GM21526 (cell line): ENCODE measurements around the gene ARHGEF40.
"Not testable (repeated sequence)": the region's sequence is repeated elsewhere in the genome, so short reads cannot be mapped to it uniquely, and the experiment has no call there.

ENCODE experiments used
- ATAC-seq: cut with Tn5 transposase; IDR thresholded peaks from one replicate; pipeline ENCODE4 v1.9.1; 2021; ENCODE audit warnings: moderate library complexity; ENCODE audit not compliant: unreplicated experiment, low FRiP score

The ARHGEF40 gene

DNA sequence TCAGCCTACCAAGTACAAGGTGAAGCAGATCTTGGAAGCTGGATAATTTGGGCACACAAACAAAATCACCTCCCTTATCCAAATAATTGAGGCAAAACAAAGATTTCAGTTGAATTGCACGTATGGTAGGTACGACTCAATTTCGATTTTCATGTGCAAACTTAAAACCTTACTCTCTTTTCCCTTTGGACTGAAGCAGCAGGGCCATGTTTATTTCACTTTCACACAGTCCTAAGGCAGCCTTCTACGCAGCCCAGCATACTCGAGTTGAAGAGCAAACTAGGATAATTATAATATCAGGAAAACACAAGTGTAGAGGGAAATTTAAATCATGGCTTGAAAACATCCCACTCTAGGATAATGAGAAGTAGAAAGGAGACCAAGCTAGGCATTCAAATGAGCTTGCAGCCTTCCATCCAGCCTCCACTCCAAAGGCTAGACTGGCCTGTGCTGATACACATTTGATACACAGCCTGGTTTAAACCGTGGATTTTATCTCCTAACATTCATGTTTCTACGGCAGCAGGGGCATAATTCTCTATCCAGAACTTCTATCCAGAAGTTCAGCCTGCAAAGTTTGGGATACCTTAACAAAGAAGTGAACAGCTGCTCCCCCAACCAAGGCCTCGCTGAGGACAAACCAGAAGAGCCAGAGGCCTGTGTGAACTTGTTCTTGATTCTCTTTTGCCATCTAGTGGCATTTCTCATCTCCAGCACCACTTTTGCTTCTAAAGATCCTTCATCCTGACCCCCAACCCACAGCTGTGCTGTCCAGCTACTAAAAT is 30.3 kb upstream of the ARHGEF40 start:
- ATAC-seq: no peak

DNA sequence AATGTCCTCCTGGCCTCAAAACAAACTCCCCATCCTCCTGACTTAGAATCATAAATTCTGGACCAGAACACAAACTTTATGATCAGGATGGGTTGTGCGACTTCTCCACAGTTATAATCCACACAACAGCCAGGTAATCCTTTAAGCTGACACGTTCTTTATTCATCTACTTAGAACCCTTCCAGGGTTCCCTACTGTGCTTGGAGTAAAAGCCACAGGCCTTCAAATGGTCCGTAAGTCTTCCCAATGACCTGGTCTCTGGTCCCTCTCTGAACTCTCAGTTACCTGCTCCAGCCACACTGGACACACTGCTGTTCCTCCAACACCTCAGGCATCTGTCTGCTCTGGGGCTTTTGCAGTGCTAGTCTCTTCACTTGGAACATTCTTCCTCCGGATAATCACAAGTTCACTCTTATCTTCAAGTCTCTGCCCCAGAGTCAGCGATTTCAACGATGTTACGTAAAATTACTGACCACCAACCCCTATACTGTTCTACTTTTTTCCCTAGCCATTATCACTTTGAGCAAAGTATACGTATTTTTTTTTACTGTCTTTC is 29.7 kb upstream of the ARHGEF40 start:
- ATAC-seq: no peak

DNA sequence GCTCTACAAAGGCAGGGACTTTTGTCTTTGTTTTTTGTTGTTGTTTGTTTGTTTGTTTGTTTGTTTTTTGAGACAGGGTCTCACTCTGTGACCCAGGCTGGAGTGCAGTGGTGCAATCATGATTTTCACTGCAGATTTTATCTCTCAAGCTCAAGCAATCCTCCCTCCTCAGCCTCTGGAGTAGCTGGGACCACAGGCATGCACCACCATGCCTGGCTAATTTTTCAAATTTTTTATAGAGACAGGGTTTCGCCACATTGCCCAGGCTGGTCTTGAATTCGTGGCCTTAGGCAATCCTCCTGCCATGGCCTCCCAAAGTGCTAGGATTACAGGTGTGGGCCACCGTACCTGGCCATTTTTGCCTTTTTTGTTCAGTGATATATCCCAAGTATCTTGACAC is 29.2 kb upstream of the ARHGEF40 start:
- ATAC-seq: not testable (repeated sequence)

DNA sequence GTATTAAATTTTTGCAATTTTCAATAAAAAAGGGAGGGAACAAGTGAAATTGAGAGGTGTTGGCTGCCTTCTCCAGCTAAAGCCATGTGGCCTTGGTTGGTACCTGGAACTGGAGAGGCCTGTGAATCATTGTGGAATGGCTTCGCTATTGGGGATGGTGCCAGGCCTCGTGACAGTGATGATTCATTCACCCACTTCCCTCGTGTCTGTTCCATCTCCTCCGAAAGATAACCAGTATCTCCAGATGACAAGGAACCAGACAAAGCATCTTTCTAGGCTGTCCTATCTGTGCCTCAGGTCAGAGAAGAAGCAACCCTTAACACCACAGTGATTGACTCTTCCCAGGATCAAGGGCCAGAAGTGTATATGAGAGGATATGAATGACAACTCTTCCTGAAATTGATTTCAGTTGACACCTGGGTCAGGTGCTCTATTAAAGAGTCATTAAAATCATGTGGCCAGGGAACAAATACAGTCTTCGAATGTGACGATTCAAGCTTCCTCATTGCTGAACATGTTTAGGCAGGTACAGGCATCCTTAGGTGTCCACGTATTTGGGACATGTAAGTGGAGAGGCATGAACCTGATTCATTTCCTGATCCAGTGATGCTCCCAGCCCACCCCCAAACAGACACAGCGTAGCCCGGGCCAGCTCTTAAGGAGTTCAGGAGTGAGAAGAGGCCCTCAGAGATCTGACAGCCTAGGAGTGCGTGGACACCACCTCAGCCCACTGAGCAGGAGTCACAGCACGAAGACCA is 28.2 kb upstream of the ARHGEF40 start, which contains the start of gene RNASE7:
Gene RNASE7 (plus strand): TSS at position 687 of the 758 bp plus-strand sequence. CDS start 631 bp downstream, outside the sequence.
- ATAC-seq: no peak

DNA sequence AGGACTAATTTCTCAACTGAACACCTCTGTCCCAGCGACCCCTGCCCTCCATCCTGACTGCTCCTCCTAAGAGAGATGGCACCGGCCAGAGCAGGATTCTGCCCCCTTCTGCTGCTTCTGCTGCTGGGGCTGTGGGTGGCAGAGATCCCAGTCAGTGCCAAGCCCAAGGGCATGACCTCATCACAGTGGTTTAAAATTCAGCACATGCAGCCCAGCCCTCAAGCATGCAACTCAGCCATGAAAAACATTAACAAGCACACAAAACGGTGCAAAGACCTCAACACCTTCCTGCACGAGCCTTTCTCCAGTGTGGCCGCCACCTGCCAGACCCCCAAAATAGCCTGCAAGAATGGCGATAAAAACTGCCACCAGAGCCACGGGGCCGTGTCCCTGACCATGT is 27.2 kb upstream of the ARHGEF40 start:
- ATAC-seq: no peak

DNA sequence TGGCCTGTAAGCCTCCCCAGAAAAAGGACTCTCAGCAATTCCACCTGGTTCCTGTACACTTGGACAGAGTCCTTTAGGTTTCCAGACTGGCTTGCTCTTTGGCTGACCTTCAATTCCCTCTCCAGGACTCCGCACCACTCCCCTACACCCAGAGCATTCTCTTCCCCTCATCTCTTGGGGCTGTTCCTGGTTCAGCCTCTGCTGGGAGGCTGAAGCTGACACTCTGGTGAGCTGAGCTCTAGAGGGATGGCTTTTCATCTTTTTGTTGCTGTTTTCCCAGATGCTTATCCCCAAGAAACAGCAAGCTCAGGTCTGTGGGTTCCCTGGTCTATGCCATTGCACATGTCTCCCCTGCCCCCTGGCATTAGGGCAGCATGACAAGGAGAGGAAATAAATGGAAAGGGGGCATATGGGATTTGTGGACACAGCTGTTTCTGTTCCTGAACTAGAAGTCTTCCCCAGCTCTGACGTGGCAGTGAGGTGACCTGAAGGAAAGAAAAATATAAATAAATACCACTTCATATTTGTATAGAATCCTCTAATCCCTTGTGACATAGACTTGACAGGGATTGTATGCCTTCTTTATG is 26.6 kb upstream of the ARHGEF40 start:
- no peak for ATAC-seq

DNA sequence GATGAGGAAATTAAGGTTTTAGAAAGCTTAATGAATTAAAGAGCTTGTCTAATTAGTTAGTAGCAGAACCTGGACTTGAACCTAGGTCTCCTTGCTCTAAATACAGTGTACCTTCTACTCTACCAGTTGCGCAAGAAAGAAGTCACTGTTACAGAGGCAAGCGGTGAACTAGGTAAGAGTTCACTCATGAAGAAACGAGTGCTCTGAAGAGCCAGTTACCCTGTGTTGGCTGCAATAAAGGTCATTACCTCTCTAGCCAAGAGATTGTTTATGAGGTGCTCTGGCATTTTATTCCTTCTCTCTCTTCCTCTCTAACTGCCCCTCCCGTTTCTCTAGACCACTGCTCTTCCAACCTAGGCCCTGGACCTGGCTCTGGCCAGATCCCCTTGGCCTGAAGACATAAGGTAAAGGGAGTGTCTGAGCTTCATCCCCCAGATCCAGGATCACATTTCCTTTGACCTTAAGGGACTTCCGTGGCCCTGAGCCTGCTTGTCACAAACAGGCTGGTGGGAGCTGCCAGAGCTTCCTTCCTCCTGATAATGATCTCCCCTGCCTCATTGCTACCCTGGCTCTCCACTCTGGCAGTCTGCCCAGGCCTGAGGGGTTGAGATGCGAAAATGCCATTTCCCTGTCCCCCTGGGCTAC is 26.0 kb upstream of the ARHGEF40 start:
- no peak for ATAC-seq

DNA sequence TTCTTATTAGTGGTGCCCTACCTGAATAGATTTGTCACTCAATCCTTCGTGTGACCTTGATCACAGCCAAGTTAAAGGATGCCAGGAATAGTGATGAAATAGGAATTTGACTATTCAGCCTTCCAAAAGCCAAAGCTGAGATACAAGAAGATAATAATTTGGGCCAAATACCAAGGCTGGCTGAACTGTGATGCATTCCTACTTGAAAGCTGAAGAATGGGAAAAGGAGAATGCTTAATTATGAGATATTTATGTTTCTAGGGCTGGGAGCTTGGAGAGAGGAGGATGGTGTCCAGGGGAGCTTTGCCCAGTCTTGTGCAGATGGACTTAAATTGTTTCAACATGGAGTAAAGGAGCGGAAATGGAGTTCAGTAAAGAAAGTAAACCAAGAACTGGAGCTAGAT is 22.7 kb upstream of the ARHGEF40 start:
- ATAC-seq: no peak

DNA sequence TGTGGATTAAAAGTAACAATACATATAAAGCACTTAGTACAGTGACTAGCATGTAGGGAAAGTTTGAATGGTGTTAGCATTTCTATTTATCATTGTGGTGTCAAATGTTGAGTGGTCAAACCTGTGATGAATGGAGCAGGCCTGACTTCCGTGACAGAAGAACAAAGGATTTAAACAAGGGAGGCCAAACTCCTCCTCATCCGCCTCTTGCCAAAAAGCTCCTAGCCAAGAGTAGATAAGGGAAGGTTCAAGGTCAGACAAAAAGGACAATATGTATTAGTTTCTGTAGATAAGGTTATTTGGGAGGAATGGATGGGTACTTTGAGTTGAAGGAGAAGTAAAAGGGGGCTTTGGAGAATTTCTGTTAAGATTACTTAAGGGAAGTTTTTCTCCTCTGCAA is 21.5 kb upstream of the ARHGEF40 start:
- no peak for ATAC-seq

DNA sequence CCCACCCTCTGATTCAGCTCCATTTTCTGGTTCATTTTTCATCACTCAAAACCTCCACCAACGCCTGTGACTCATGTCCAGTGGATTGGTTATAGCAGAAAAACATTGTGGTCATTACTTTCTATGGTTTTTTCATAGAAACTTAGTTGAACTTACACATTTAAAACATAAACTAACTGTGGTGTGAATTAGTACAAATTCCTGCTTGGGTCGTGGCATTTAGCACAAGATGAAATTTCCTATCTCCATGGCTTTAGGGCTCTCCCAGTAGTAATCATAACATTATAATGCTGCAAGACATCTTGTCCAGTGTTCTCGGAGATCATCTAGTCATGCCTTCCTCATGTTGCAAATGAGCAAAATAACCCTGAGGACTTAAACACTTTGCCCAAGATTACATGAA is 20.8 kb upstream of the ARHGEF40 start:
- ATAC-seq: no peak

DNA sequence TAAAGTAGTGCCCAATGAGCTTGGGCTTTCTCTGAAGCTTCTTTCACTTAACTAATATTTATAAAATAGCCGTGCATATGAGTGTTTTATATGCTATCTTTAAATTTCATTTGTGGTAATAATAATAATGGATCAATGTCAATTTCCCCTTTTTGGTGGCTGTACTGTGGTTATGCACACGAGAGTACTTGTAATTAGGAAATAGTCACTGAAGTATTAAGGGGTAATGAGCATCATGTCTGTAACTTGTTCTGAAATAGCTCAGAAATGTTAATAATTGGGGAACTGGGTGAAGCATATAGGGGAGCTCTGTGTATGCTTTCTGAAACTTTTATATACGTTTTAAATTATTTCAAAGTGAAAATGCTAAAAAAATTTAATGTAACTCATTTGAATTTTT is 19.5 kb upstream of the ARHGEF40 start:
- no peak for ATAC-seq

DNA sequence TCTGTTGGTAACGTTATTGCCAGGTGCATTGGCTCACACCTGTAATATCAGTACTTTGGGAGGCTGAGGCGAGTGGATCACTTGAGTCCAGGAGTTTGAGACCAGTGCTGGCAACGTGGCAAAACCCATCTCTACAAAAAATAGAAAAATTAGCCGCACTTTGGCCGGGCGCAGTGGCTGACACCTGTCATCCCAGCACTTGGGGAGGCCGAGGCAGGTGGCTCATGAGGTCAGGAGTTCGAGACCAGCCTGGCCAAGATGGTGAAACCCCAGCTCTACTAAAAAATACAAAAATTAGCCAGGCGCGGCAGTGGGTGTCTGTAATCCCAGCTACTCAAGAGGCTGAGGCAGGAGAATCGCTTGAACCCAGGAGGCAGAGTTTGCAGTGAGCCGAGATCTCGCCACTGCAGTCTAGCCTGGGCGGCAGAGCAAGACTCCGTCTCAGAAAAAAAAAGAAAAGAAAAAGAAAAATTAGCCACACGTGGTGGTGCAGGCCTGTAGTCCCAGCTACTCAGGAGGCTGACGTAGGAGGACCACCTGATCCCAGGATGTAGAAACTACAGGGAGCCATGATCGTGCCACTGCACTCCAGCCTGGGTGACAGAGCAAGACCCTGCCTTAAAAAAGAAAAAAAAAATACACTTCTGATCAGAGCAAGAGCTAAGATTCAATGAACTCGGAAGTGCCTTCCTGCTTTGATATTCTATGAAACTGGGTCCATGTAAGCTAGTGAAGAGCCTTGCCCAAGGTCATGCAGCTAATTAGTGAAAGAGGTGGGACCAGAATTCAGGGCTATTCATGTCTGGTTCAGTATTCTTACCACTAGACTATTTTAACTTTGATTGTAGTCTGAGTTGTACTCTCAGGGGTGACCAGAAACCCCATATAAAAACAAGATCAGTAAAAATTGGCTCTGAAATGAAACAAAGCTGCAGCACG is 16.7 kb upstream of the ARHGEF40 start:
- ATAC-seq: no peak

DNA sequence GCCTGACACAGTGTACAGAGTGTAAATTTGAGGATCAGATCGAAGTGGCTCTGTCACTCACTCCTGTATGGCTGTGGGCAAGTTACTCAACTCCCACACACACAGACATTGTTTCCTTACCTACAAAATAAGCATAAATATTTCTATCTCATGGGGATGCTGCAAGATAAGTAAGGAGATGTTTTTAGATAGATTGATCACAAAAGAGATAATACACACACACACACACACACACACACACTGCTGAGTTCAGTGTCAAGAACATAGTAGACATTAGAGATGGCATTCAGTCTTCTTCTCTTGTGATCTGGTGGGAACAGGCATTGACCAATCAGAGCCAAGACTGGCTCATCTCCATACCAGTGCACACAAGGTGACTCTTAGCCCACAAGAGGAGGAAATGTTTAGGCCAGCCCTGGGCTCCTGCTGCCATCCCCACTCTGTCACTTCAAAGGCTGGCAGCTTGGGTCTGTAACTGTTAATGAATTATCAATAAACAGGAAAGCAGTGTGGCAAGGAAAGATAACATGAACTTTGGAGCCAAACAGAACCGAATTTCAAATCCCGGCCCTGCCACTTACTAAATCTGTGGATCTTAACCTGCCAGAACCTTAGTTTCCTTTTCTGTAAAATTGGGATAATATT is 15.9 kb upstream of the ARHGEF40 start:
- ATAC-seq: no peak

DNA sequence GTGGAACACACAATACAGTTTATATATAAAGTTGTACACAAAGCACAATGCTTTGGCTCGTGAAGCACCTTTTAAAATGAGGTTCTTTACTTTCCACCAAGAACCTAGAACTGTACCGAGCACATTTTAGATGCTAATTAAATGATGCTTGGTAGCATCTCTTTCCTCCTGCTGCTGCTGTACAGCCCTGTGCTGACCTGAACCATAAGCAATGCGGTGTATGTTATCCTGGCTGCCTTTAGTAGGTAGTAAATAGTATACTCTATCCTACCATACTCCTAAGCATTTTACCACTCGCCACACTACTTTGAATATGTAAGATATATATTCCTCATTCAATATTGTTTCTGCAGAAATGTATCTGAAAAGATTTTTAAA is 15.3 kb upstream of the ARHGEF40 start:
- ATAC-seq: no peak

DNA sequence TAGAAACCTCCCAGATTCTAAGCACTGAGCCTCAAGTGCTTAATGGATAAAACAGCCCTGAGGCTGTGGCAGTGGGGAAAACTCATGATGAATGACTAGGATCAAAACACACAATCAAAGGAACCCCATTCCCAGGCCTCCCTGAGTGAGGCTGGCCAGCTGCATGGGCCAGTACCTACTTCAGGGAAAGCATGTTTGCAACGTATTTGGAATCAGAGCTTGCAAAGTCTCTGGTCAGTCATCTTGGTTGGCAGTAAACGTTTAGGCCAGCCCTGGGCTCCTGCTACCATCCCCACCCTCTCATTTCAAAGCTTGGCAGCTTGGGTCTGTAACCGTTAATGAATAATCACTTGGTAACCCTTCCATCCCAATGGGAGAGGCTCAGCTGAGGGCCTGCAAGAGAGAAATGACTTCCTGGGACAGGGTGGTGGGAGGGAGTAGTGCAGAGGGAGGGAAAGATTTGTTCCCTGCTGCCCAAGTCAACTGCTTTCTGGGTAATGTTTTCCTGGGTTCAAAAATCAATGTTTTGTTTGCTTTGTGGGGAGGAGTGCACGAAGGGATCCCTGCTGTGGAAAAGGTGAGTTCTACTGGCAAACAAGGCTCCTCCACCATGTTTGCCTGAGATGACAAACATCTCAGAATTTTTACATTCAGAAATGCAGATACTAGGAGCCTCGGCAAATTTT is 14.5 kb upstream of the ARHGEF40 start:
- ATAC-seq: no peak

DNA sequence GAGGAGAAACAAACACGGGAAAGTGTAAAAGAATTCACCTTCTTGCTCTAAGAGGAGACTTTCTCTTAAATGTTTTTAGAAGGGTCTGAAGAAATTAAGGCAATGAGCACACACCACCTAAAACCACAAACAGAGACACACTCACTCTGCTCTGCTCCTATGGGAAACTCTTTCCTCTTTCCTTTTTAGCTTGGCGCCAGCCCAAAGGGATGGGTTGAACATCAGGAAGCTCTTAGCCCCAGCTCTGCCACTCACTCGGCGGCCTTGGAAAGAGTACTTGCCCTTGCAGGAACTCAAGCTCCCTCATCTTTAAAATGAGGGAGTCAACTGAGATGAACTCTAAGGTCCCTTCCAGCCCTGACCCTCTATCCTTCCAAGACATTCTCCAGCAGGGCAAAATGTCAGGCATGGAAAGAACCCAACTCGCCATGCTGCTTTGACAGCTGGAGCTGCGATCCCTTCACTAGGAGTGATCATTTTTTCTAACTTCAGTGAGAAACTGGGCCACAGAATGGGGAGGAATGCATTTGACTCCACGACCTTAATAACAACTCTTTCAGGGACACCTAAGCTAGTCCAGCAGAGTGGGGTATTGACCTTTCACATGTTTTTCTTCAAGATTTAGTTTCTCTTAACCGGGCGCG is 13.5 kb upstream of the ARHGEF40 start:
- no peak for ATAC-seq

DNA sequence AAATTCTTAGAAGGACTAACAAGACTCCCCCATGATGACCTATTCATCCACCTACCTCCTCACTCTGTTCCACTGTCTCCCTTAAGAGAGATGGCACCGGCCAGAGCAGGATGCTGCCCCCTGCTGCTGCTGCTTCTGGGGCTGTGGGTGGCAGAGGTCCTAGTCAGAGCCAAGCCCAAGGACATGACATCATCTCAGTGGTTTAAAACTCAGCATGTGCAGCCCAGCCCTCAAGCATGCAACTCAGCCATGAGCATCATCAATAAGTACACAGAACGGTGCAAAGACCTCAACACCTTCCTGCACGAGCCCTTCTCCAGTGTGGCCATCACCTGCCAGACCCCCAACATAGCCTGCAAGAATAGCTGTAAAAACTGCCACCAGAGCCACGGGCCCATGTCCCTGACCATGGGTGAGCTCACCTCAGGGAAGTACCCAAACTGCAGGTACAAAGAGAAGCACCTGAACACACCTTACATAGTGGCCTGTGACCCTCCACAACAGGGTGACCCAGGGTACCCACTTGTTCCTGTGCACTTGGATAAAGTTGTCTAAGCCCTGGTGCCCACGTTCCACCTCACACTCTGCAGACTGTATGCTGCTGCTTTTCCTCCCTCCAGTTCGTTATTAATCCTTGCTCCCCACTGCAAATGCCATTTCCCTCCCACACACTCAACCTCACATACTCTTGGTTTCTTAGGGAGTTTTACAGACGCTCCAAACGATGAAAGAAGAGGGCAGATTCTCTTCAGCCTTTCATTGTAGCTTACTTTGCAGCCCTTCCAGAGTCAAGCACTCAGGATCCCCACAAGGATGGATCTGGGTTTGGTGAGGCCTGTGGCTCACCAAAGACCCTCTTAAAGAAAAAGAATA is 12.1 kb upstream of the ARHGEF40 start, which contains the start of gene RNASE8:
Gene RNASE8 (plus strand): TSS at position 20 of the 873 bp plus-strand sequence. CDS start 71 bp downstream, at position 91.
- no peak for ATAC-seq
